Peyer's patch (tissue), 4 donors: ENCODE measurements around the gene TGIF2.

Experiments
- POLR2A ChIP-seq, 2 donors: fragments of 450-650 bp; IDR thresholded peaks; one replicate each; pipeline ENCODE4 v1.5.1; 2017; ENCODE audit warnings: antibody characterized with exemption in 2 of 2, mild to moderate bottlenecking in 2 of 2, moderate library complexity in 2 of 2
- TF ChIP-seq, protein P1 (sequence below), 6 experiments: fragments of 450-650 bp in 4 of 6; fragments of 200-600 bp in 2 of 6; sonication (generic) in 1 of 6; IDR thresholded peaks; one replicate each; pipeline ENCODE4 v1.5.1; 2017 to 2019; ENCODE audit warnings: antibody characterized with exemption in 6 of 6, mild to moderate bottlenecking in 3 of 6, moderate library complexity in 1 of 6

DNA sequence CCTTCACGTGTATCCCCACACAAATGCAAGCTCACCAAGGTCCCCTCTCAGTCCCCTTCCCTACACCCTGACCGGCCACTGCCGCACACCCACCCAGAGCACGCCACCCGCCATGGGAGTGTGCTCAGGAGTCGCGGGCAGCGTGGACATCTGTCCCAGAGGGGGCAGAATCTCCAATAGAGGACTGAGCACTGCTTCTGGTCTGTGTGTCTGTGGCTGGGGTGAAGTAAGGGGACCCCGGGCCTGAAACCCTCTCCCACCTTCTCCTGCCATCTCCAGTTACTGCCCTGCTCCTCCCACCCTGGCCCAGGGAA lies 23.8 kb upstream of the TGIF2 start:
- TF ChIP-seq, protein P1, sequence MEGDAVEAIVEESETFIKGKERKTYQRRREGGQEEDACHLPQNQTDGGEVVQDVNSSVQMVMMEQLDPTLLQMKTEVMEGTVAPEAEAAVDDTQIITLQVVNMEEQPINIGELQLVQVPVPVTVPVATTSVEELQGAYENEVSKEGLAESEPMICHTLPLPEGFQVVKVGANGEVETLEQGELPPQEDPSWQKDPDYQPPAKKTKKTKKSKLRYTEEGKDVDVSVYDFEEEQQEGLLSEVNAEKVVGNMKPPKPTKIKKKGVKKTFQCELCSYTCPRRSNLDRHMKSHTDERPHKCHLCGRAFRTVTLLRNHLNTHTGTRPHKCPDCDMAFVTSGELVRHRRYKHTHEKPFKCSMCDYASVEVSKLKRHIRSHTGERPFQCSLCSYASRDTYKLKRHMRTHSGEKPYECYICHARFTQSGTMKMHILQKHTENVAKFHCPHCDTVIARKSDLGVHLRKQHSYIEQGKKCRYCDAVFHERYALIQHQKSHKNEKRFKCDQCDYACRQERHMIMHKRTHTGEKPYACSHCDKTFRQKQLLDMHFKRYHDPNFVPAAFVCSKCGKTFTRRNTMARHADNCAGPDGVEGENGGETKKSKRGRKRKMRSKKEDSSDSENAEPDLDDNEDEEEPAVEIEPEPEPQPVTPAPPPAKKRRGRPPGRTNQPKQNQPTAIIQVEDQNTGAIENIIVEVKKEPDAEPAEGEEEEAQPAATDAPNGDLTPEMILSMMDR (IDR thresholded peaks at IDR 0.05): no peak
- TF ChIP-seq POLR2A (IDR thresholded peaks at IDR 0.05): no peak
